HCT116 (cell line): ENCODE measurements around the gene CPD. TPM values are rescaled to one million over a fixed set of nuclear protein-coding genes. Genes with fewer than 3 reads are reported as not detected.

Experiments
- ATAC-seq: fragments of 200-7000 bp; cut with Tn5 transposase; 2 replicates; pipeline ENCODE4 v1.9.1; 2020; ENCODE audit warnings: mild to moderate bottlenecking, moderate library complexity
- BruUV-seq: library from RNA; stranded (reverse); fragments of 400-500 nt; replicated peaks from 2 replicates; lab custom pipeline; 2021; lab: Mats Ljungman, UMichigan
- CTCF ChIA-PET: fragments of 300-600 bp; sonication (Branson Sonifier 250); formaldehyde crosslinking; loops from one replicate; lab custom pipeline; 2021; ENCODE audit warnings: antibody characterized with exemption; lab: Charles Lee
- POLR2A ChIA-PET: fragments of 300-600, 350-600 bp; sonication (Branson Sonifier 250); formaldehyde crosslinking; loops from one replicate; lab custom pipeline; 2021; ENCODE audit warnings: antibody characterized with exemption; lab: Charles Lee
- RAD21 ChIA-PET, 2 experiments: fragments of 300-600 bp; sonication (Branson Sonifier 250); formaldehyde crosslinking; loops; one replicate each; lab custom pipeline; 2023; ENCODE audit warnings: low total read pairs in 2 of 2; ENCODE audit not compliant: uncharacterized antibody in 2 of 2, unreplicated experiment in 2 of 2, low non-redundant PET in 1 of 2; lab: Charles Lee
- DNase-seq: peaks from one replicate; pipeline ENCODE4 v3.0.0-alpha.2; 2010; ENCODE audit warnings: low read depth, low spot score
- H2AFZ ChIP-seq: fragments of 200-600 bp; shearing (Covaris generic), sonication (generic); 2 replicates; pipeline ENCODE4 v1.6.1; 2017; ENCODE audit warnings: low read depth, mixed run types, mixed read lengths, antibody characterized with exemption, low read length; ENCODE audit not compliant: poor library complexity, severe bottlenecking
- H3K27ac ChIP-seq: 2 replicates; pipeline ENCODE4 v1.5.1; 2012; ENCODE audit warnings: low read depth, low read length
- H3K27me3 ChIP-seq: fragments of 200-600 bp; sonication (generic); 2 replicates; pipeline ENCODE4 v1.6.1; 2016; ENCODE audit warnings: mixed run types, low read length, mixed read lengths; ENCODE audit not compliant: insufficient read depth
- H3K36me3 ChIP-seq, 2 experiments: fragments of 200-500 bp in 1 of 2; fragments of 200-600 bp in 1 of 2; sonication (Bioruptor generic) in 1 of 2; sonication (generic) in 1 of 2; 2 replicates each; pipeline versions ENCODE4 v1.5.1 to v1.6.1; 2014 to 2016; ENCODE audit warnings: low read length in 2 of 2, inconsistent platforms in 1 of 2, mixed read lengths in 1 of 2, mixed run types in 1 of 2; ENCODE audit not compliant: insufficient read depth in 2 of 2, control insufficient read depth in 1 of 2
- H3K4me1 ChIP-seq, 2 experiments: fragments of 200-600 bp in 1 of 2; sonication (generic) in 1 of 2; 2 replicates each; pipeline versions ENCODE4 v1.5.1 to v1.6.1; 2012 to 2017; ENCODE audit warnings: low read length in 2 of 2, inconsistent platforms in 1 of 2, mild to moderate bottlenecking in 1 of 2, mixed read lengths in 1 of 2, mixed run types in 1 of 2, moderate library complexity in 1 of 2; ENCODE audit not compliant: insufficient read depth in 2 of 2, control insufficient read depth in 1 of 2
- H3K4me2 ChIP-seq: fragments of 200-600 bp; sonication (generic); 2 replicates; pipeline ENCODE4 v1.6.1; 2017; ENCODE audit warnings: mixed run types, low read length, mixed read lengths
- H3K4me3 ChIP-seq, 2 experiments: fragments of 200-600 bp in 1 of 2; sonication (generic) in 1 of 2; replicated peaks in 1 of 2; 2 replicates each; pipeline ENCODE4 v1.5.1; 2011 to 2016; ENCODE audit warnings: low read length in 2 of 2, control low read depth in 1 of 2, low read depth in 1 of 2, mild to moderate bottlenecking in 1 of 2, mixed read lengths in 1 of 2, mixed run types in 1 of 2
- H3K79me2 ChIP-seq: fragments of 200-600 bp; sonication (generic); 2 replicates; pipeline ENCODE4 v1.6.1; 2017; ENCODE audit warnings: mild to moderate bottlenecking, mixed run types, low read length, moderate library complexity, mixed read lengths; ENCODE audit not compliant: insufficient read depth
- H3K9ac ChIP-seq: fragments of 200-600 bp; sonication (generic); 2 replicates; pipeline ENCODE4 v1.6.1; 2016; ENCODE audit warnings: low read length, mixed read lengths
- H3K9me2 ChIP-seq: fragments of 200-600 bp; sonication (generic), shearing (Covaris generic); 2 replicates; pipeline ENCODE4 v1.6.1; 2017; ENCODE audit warnings: mixed run types, mild to moderate bottlenecking, moderate library complexity; ENCODE audit not compliant: insufficient read depth
- H3K9me3 ChIP-seq, 2 experiments: fragments of 200-500 bp in 1 of 2; fragments of 200-600 bp in 1 of 2; sonication (Bioruptor generic) in 1 of 2; sonication (generic) in 1 of 2; 2 replicates each; pipeline ENCODE4 v1.6.1; 2014 to 2017; ENCODE audit warnings: low read length in 2 of 2, mixed read lengths in 2 of 2, inconsistent platforms in 1 of 2, low read depth in 1 of 2, mild to moderate bottlenecking in 1 of 2, mixed run types in 1 of 2, moderate library complexity in 1 of 2; ENCODE audit not compliant: control insufficient read depth in 1 of 2, insufficient read depth in 1 of 2
- H4K20me1 ChIP-seq: fragments of 200-600 bp; sonication (generic), shearing (Covaris generic); 2 replicates; pipeline ENCODE4 v1.6.1; 2017; ENCODE audit warnings: mixed run types, mild to moderate bottlenecking, moderate library complexity; ENCODE audit not compliant: insufficient read depth
- ATF3 ChIP-seq: IDR thresholded peaks from 2 replicates; pipeline ENCODE4 v1.6.1; 2012
- CBX3 ChIP-seq: IDR thresholded peaks from 2 replicates; pipeline ENCODE4 v1.6.1; 2012; ENCODE audit warnings: low read depth
- EGR1 ChIP-seq: IDR thresholded peaks from 2 replicates; pipeline ENCODE4 v1.6.1; 2012; ENCODE audit warnings: low read depth
- FOSL1 ChIP-seq: IDR thresholded peaks from 2 replicates; pipeline ENCODE4 v1.6.1; 2012; ENCODE audit warnings: low read depth
- JUND ChIP-seq: IDR thresholded peaks from 2 replicates; pipeline ENCODE4 v1.6.1; 2012
- MAX ChIP-seq: IDR thresholded peaks from 2 replicates; pipeline ENCODE4 v1.6.1; 2012
- RAD21 ChIP-seq: IDR thresholded peaks from 2 replicates; pipeline ENCODE4 v1.6.1; 2012; ENCODE audit warnings: low read depth, mild to moderate bottlenecking
- SIN3A ChIP-seq: IDR thresholded peaks from 2 replicates; pipeline ENCODE4 v1.6.1; 2012; ENCODE audit warnings: low read depth
- TCF7L2 ChIP-seq: IDR thresholded peaks from 2 replicates; pipeline ENCODE4 v1.7.0; 2011; ENCODE audit warnings: borderline replicate concordance, inconsistent platforms; ENCODE audit not compliant: insufficient read depth, insufficient read length; ENCODE audit errors: extremely low read depth
- intact Hi-C: fragments of 100-400 bp; cut with micrococcal nuclease; formaldehyde crosslinking; loops from 2 replicates; pipeline ENCODE4 v1.10.0; 2022
- total RNA-seq: library from RNA; stranded (reverse); gene quantifications from one replicate; pipeline ENCODE4 v1.2.1, GENCODE V29; 2021; ENCODE audit not compliant: unreplicated experiment
- TF ChIP-seq, protein P1 (sequence below): IDR thresholded peaks from 2 replicates; pipeline ENCODE4 v1.6.1; 2012; ENCODE audit warnings: low read depth
- TF ChIP-seq, protein P2 (sequence below), 3 experiments: fragments of 200-600 bp in 1 of 3; sonication (generic) in 1 of 3; IDR thresholded peaks in 2 of 3; conservative IDR thresholded peaks in 1 of 3; 2 replicates each; pipeline ENCODE4 v1.5.1; 2012 to 2017; ENCODE audit warnings: low read depth in 2 of 3, low read length in 2 of 3, antibody characterized with exemption in 1 of 3, borderline replicate concordance in 1 of 3, control low read depth in 1 of 3, mild to moderate bottlenecking in 1 of 3, mixed read lengths in 1 of 3, mixed run types in 1 of 3, moderate library complexity in 1 of 3; ENCODE audit not compliant: insufficient read depth in 1 of 3

Gene CPD
- total RNA-seq, 1 experiment from 2014 or later, result 47.2 TPM

DNA sequence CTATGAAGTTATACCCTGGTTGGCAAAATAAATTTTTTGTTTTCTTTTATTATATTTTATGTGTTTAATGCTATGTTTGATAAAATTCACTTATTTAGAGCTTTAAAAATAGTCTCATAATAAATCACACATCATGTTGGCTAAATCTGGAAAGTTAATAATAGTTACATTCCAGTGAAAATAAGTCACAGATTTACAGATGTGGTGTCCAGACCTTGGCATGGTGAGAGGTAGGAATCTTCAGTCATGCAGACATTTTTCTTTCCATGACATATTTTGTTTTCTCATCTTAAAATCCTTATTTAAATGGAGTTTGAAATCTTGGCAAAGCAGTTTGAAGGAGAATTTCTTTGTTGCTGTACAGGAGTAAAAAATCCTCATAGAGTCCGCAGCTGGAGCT lies 50.4 kb downstream of the CPD start:
- intact Hi-C loops, result no loop called here
- TF ChIP-seq EGR1 (no peak), SIN3A (no peak), ATF3 (no peak), TCF7L2 (no peak), CBX3 (no peak), RAD21 (no peak), FOSL1 (no peak), MAX (no peak), JUND (no peak)
- TF ChIP-seq, protein P1, sequence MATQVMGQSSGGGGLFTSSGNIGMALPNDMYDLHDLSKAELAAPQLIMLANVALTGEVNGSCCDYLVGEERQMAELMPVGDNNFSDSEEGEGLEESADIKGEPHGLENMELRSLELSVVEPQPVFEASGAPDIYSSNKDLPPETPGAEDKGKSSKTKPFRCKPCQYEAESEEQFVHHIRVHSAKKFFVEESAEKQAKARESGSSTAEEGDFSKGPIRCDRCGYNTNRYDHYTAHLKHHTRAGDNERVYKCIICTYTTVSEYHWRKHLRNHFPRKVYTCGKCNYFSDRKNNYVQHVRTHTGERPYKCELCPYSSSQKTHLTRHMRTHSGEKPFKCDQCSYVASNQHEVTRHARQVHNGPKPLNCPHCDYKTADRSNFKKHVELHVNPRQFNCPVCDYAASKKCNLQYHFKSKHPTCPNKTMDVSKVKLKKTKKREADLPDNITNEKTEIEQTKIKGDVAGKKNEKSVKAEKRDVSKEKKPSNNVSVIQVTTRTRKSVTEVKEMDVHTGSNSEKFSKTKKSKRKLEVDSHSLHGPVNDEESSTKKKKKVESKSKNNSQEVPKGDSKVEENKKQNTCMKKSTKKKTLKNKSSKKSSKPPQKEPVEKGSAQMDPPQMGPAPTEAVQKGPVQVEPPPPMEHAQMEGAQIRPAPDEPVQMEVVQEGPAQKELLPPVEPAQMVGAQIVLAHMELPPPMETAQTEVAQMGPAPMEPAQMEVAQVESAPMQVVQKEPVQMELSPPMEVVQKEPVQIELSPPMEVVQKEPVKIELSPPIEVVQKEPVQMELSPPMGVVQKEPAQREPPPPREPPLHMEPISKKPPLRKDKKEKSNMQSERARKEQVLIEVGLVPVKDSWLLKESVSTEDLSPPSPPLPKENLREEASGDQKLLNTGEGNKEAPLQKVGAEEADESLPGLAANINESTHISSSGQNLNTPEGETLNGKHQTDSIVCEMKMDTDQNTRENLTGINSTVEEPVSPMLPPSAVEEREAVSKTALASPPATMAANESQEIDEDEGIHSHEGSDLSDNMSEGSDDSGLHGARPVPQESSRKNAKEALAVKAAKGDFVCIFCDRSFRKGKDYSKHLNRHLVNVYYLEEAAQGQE, result no peak
- TF ChIP-seq, protein P2, sequence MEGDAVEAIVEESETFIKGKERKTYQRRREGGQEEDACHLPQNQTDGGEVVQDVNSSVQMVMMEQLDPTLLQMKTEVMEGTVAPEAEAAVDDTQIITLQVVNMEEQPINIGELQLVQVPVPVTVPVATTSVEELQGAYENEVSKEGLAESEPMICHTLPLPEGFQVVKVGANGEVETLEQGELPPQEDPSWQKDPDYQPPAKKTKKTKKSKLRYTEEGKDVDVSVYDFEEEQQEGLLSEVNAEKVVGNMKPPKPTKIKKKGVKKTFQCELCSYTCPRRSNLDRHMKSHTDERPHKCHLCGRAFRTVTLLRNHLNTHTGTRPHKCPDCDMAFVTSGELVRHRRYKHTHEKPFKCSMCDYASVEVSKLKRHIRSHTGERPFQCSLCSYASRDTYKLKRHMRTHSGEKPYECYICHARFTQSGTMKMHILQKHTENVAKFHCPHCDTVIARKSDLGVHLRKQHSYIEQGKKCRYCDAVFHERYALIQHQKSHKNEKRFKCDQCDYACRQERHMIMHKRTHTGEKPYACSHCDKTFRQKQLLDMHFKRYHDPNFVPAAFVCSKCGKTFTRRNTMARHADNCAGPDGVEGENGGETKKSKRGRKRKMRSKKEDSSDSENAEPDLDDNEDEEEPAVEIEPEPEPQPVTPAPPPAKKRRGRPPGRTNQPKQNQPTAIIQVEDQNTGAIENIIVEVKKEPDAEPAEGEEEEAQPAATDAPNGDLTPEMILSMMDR (IDR thresholded peaks at IDR 0.05 in 2 of 3, conservative IDR thresholded peaks at IDR 0.05 in 1 of 3; ENCODE audit: borderline replicate concordance in 1 of 3, insufficient read depth in 1 of 3, low read depth in 2 of 3, low read length in 2 of 3), result no peak
- no peak overlapping the region for H3K9ac ChIP-seq

More for the DNA sequence above, 50.4 kb downstream of the CPD start:
- no peak overlapping the region for H3K4me2 ChIP-seq
- ChIA-PET RAD21 (no interaction called here), POLR2A (no interaction called here), CTCF (no interaction called here)
- DNase-seq (no peak), ATAC-seq (no peak)
- no peak overlapping the region for H3K4me3 ChIP-seq
- no peaks in the 10 kb centered on the region for H3K27me3 ChIP-seq
- no TSS peak for BruUV-seq
- H3K9me2 ChIP-seq, result no peaks in the 10 kb centered on the region
- H4K20me1 ChIP-seq, result no peaks in the 10 kb centered on the region
- no peaks in the 10 kb centered on the region for H3K9me3 ChIP-seq
- peaks cover 5 to 10% of the 10 kb centered on the region in 2 experiments; a peak in 3 of 4 replicates for H3K4me1 ChIP-seq
- 0 out of 4 replicates have a peak, but pooled peaks cover 0 to 5% of the 10 kb centered on the region in 2 experiments for H3K36me3 ChIP-seq
- H2AFZ ChIP-seq, result no peak overlapping the region
- no peaks in the 10 kb centered on the region for H3K79me2 ChIP-seq
- H3K27ac ChIP-seq, result no peak overlapping the region
